Fibroblast of lung (primary cell): ENCODE results near the gene CABLES2.

Source experiments
- CTCF ChIP-seq, 2 donors: IDR thresholded peaks in 1 of 2; conservative IDR thresholded peaks in 1 of 2; 1 replicate in 1 of 2; 2 replicates in 1 of 2; pipeline ENCODE4 v1.5.1; 2011 to 2012; ENCODE audit warnings: low read length in 2 of 2, control low read depth in 1 of 2, inconsistent platforms in 1 of 2, low read depth in 1 of 2, mild to moderate bottlenecking in 1 of 2
- EZH2 ChIP-seq: IDR thresholded peaks from 2 replicates; pipeline ENCODE4 v1.5.1; 2012; ENCODE audit warnings: low read length, control low read depth, mild to moderate bottlenecking; ENCODE audit errors: missing control alignments

DNA sequence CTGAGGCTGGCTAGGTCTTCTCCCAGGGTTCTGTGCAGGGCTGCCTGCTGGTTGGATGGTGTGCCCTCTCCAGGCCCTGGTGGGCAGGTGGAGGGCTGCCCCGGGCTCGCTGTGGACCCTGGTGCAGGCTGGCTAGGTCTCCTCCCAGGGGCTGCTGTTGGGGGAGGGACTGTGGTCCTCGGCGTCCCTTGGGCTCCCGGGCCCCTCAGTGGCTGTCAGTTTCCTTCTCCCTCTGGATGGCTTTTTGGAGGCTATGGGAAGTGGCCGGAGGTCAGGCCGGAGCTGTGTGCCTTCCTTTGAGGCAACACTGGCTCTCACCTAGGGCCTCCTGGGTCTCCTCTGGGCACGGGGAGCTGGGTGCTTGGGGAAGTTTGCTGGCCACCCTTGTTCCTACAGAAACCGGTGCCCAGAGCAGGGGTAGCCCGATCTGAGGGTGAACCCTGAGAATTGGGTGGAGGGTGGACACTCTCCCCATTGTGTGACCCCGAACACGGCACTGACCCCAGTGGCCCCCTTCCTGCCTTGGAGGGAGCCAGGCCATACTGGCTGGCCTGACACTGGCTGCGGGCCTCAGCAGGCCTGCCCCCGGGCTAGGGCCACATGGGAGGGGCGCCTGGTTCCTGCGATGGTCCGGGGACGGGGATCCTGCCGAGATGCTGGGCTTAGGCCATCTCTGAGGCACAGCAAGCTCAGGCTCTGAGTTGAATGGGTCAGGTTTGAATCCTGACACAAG, 3.8 kb upstream of the CABLES2 start:
- TF ChIP-seq EZH2: no peak
- TF ChIP-seq CTCF (conservative IDR thresholded peaks at IDR 0.05 in 1 of 2, IDR thresholded peaks at IDR 0.05 in 1 of 2; ENCODE audit: low read depth in 1 of 2, low read length in 2 of 2): no peak
